Keratinocyte (primary cell): ENCODE results near the gene SIK2. TPM values are rescaled to one million over a fixed set of nuclear protein-coding genes. Genes with fewer than 3 reads are reported as not detected.

ENCODE experiments used
- DNase-seq: peaks from one replicate; pipeline ENCODE4 v3.0.0-alpha.2; 2011; ENCODE audit warnings: low read depth, missing footprints, low spot score
- FAIRE-seq: peaks from 2 replicates; lab custom pipeline; 2011; peaks lifted over from hg19 to GRCh38; lab: Jason Lieb, UNC
- H2AFZ ChIP-seq: 2 replicates; pipeline ENCODE4 v1.6.0; 2012; ENCODE audit warnings: low read length, control low read depth, inconsistent platforms; ENCODE audit not compliant: control insufficient read depth
- H3K27ac ChIP-seq: 2 replicates; pipeline ENCODE4 v1.5.1; 2011; ENCODE audit warnings: low read length; ENCODE audit not compliant: control insufficient read depth, insufficient read depth
- H3K27me3 ChIP-seq: 3 replicates; pipeline ENCODE4 v1.6.0; 2011; ENCODE audit warnings: low read length; ENCODE audit not compliant: control insufficient read depth, insufficient read depth; ENCODE audit errors: extremely low read depth
- H3K36me3 ChIP-seq, 2 experiments: 2 replicates in 1 of 2; 3 replicates in 1 of 2; pipeline ENCODE4 v1.5.1; 2011; ENCODE audit warnings: low read length in 2 of 2, mild to moderate bottlenecking in 1 of 2; ENCODE audit not compliant: control insufficient read depth in 2 of 2, insufficient read depth in 2 of 2; ENCODE audit errors: extremely low read depth in 1 of 2
- H3K4me1 ChIP-seq: 3 replicates; pipeline ENCODE4 v1.5.1; 2011; ENCODE audit warnings: low read length; ENCODE audit not compliant: control insufficient read depth, insufficient read depth; ENCODE audit errors: extremely low read depth
- H3K4me2 ChIP-seq: 3 replicates; pipeline ENCODE4 v1.6.0; 2011; ENCODE audit warnings: low read depth, low read length; ENCODE audit not compliant: control insufficient read depth, insufficient read depth; ENCODE audit errors: extremely low read depth
- H3K4me3 ChIP-seq, 3 experiments: fragments of 200-600 bp in 1 of 3; sonication (generic) in 1 of 3; 2 replicates in 2 of 3; 3 replicates in 1 of 3; pipeline ENCODE4 v1.5.1; 2011 to 2016; ENCODE audit warnings: low read length in 3 of 3, mild to moderate bottlenecking in 3 of 3, control low read depth in 2 of 3, inconsistent platforms in 1 of 3, low read depth in 1 of 3, mixed read lengths in 1 of 3, mixed run types in 1 of 3, moderate library complexity in 1 of 3; ENCODE audit not compliant: control insufficient read depth in 2 of 3, insufficient read depth in 2 of 3; ENCODE audit errors: extremely low read depth in 1 of 3
- H3K79me2 ChIP-seq: 2 replicates; pipeline ENCODE4 v1.6.0; 2012; ENCODE audit warnings: low read length; ENCODE audit not compliant: control insufficient read depth, insufficient read depth
- H3K9ac ChIP-seq: 3 replicates; pipeline ENCODE4 v1.6.0; 2011; ENCODE audit warnings: low read length; ENCODE audit not compliant: control insufficient read depth, insufficient read depth; ENCODE audit errors: extremely low read depth
- H3K9me1 ChIP-seq: 3 replicates; pipeline ENCODE4 v1.6.0; 2011; ENCODE audit warnings: low read length; ENCODE audit not compliant: control insufficient read depth, insufficient read depth; ENCODE audit errors: extremely low read depth
- H3K9me3 ChIP-seq: 2 replicates; pipeline ENCODE4 v1.5.1; 2012; ENCODE audit warnings: low read depth, low read length; ENCODE audit not compliant: control insufficient read depth
- H4K20me1 ChIP-seq: 3 replicates; pipeline ENCODE4 v1.6.0; 2011; ENCODE audit warnings: low read length; ENCODE audit not compliant: control insufficient read depth, insufficient read depth; ENCODE audit errors: extremely low read depth
- EZH2 ChIP-seq: IDR thresholded peaks from one replicate; pipeline ENCODE4 v1.6.1; 2012; ENCODE audit warnings: inconsistent platforms, mild to moderate bottlenecking, low read length, moderate library complexity
- dilution Hi-C: fragments of 300-500 bp; cut with MboI; formaldehyde crosslinking; loops from one replicate; pipeline ENCODE4 v1.7.0; 2020; ENCODE audit warnings: low sequenced_read_pairs; ENCODE audit not compliant: extremely low pct_ligation_motif_present
- polyA plus RNA-seq, 5 experiments: library from polyadenylated mRNA; depleted of rRNA in 3 of 5; stranded (reverse) in 3 of 5; stranded (forward) in 1 of 5; unstranded in 1 of 5; fragments of >200 nt; gene quantifications; 1 replicate in 1 of 5; 2 replicates in 3 of 5; 3 replicates in 1 of 5; pipeline versions ENCODE4 v1.2.1 to v1.2.3, GENCODE V29; 2011 to 2012; ENCODE audit warnings: missing spikeins in 2 of 5, low read depth in 1 of 5, low replicate concordance in 1 of 5
- TF ChIP-seq, protein P1 (sequence below), 3 experiments: IDR thresholded peaks in 1 of 3; conservative IDR thresholded peaks in 1 of 3; optimal IDR thresholded peaks in 1 of 3; 2 replicates in 2 of 3; 3 replicates in 1 of 3; pipeline versions ENCODE3 to v1.5.1; 2011; ENCODE audit warnings: low read length in 3 of 3, mild to moderate bottlenecking in 3 of 3, moderate library complexity in 2 of 3, control low read depth in 1 of 3, inconsistent platforms in 1 of 3; ENCODE audit not compliant: insufficient read depth in 2 of 3; ENCODE audit errors: extremely low read depth in 1 of 3

Gene SIK2
- polyA plus RNA-seq, 1 donor (not counting 4 experiments of a cell fraction or from before 2014, with no cell fraction given), result 10.0 TPM

DNA sequence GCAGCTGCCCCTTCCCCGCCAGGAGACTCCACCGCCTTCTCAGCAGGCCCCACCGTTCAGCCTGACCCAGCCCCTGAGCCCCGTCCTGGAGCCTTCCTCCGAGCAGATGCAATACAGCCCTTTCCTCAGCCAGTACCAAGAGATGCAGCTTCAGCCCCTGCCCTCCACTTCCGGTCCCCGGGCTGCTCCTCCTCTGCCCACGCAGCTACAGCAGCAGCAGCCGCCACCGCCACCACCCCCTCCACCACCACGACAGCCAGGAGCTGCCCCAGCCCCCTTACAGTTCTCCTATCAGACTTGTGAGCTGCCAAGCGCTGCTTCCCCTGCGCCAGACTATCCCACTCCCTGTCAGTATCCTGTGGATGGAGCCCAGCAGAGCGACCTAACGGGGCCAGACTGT, 121.3 kb downstream of the SIK2 start:
- H3K4me1 ChIP-seq, result peaks cover 11% of the 10 kb centered on the region
- DNase-seq (no peak), FAIRE-seq (no peak)
- no peak overlapping the region for H3K4me2 ChIP-seq
- H3K9ac ChIP-seq, result no peak overlapping the region
- no peaks in the 10 kb centered on the region for H3K9me3 ChIP-seq
- no peak overlapping the region for H2AFZ ChIP-seq
- H3K27ac ChIP-seq, result no peak overlapping the region
- H3K9me1 ChIP-seq, result no peaks in the 10 kb centered on the region
- no peak overlapping the region for H3K4me3 ChIP-seq
- H3K27me3 ChIP-seq, result no peaks in the 10 kb centered on the region
- H3K79me2 ChIP-seq, result no peaks in the 10 kb centered on the region
- dilution Hi-C loops, result no loop called here
- H4K20me1 ChIP-seq, result no peaks in the 10 kb centered on the region
- H3K36me3 ChIP-seq, result peaks cover 28 to 35% of the 10 kb centered on the region in 2 experiments
- TF ChIP-seq, protein P1, sequence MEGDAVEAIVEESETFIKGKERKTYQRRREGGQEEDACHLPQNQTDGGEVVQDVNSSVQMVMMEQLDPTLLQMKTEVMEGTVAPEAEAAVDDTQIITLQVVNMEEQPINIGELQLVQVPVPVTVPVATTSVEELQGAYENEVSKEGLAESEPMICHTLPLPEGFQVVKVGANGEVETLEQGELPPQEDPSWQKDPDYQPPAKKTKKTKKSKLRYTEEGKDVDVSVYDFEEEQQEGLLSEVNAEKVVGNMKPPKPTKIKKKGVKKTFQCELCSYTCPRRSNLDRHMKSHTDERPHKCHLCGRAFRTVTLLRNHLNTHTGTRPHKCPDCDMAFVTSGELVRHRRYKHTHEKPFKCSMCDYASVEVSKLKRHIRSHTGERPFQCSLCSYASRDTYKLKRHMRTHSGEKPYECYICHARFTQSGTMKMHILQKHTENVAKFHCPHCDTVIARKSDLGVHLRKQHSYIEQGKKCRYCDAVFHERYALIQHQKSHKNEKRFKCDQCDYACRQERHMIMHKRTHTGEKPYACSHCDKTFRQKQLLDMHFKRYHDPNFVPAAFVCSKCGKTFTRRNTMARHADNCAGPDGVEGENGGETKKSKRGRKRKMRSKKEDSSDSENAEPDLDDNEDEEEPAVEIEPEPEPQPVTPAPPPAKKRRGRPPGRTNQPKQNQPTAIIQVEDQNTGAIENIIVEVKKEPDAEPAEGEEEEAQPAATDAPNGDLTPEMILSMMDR (optimal IDR thresholded peaks at IDR 0.05 in 1 of 3, IDR thresholded peaks at IDR 0.05 in 1 of 3, conservative IDR thresholded peaks at IDR 0.05 in 1 of 3; ENCODE audit: extremely low read depth in 1 of 3, insufficient read depth in 2 of 3, low read length in 3 of 3), result no peak
- TF ChIP-seq EZH2, result no peak

DNA sequence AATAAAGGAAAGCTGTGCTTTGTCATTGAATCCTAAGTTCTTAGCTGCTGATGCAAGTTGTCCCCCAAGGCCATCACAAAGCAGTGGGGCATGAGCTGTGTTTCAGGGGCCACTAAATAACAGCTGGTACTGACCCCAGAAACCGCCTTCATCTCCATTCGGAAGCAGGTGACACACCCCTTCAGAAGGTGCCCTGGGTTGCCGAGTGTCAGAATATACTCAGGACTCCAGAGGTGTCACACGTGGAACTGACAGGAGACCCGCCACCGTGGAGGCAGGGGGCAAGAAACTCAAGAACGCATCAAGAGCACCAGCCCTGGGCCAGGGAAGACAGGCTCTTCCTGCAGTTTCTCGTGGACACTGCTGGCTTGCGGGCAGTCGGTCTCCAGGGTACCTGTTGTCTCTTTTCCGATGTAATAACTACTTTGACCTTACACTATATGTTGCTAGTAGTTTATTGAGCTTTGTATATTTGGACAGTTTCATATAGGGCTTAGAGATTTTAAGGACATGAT, 122.4 kb downstream of the SIK2 start:
- H3K27ac ChIP-seq, result no peak overlapping the region
- no peak overlapping the region for H3K4me2 ChIP-seq
- dilution Hi-C loops, result no loop called here
- no peak for TF ChIP-seq EZH2
- TF ChIP-seq, protein P1 (optimal IDR thresholded peaks at IDR 0.05 in 1 of 3, IDR thresholded peaks at IDR 0.05 in 1 of 3, conservative IDR thresholded peaks at IDR 0.05 in 1 of 3; ENCODE audit: extremely low read depth in 1 of 3, insufficient read depth in 2 of 3, low read length in 3 of 3), result no peak
- no peaks in the 10 kb centered on the region for H3K9me3 ChIP-seq
- H2AFZ ChIP-seq, result no peak overlapping the region
- H3K36me3 ChIP-seq, result peaks cover 27 to 34% of the 10 kb centered on the region in 2 experiments
- H3K9me1 ChIP-seq, result no peaks in the 10 kb centered on the region
- DNase-seq (no peak), FAIRE-seq (no peak)
- H4K20me1 ChIP-seq, result no peaks in the 10 kb centered on the region
- H3K4me1 ChIP-seq, result peaks cover under 1% of the 10 kb centered on the region
- H3K4me3 ChIP-seq, result no peak overlapping the region
- H3K27me3 ChIP-seq, result no peaks in the 10 kb centered on the region
- no peaks in the 10 kb centered on the region for H3K79me2 ChIP-seq
- H3K9ac ChIP-seq, result no peak overlapping the region
